ENCODE results near the gene NOC2L.

The NOC2L gene

DNA sequence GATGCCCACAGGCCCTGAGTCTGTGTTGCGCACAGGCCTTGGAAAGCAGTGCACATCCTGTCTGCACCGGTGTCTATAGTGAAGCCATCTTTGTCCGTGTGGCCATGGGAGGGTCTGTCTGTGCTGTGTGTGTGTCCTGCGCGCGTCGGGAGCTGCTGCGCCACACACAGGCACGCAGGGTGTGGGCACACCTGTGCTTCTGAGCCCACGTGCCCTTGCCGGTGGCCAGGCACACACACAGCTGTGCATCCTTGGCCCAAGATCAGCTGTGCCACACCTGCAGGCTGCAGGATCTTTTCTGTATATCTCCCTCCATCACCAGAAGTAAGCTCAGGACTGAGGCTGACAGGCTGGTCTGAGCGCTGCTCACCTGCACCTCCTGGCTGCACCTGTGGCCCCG is 38.5 kb downstream of the NOC2L start:
- peak in 1 of 10 donors; percentile 52 for DNase-seq
- intact Hi-C loops (cut with DNase I), result no loop called here

DNA sequence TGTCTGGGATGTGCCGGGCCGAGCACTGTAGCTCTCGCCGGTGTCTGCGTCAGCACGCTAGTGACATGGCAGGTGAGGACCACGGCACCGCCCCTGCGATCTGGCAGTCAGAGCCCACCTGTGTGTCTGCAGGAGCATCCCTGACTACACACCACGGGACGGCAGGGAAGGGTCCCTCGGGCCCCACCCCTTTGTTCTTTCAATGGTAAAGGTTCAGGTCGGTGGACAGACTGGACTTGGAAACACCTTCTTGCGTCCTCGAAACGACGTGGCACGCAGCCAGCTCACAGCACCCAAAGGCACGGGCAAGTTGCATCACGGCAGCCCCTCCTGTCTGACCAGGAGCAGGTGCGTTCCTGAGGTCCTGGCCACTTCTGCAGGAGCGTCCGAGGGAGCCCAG is 39.0 kb downstream of the NOC2L start:
- intact Hi-C loops (cut with DNase I), result no loop called here

DNA sequence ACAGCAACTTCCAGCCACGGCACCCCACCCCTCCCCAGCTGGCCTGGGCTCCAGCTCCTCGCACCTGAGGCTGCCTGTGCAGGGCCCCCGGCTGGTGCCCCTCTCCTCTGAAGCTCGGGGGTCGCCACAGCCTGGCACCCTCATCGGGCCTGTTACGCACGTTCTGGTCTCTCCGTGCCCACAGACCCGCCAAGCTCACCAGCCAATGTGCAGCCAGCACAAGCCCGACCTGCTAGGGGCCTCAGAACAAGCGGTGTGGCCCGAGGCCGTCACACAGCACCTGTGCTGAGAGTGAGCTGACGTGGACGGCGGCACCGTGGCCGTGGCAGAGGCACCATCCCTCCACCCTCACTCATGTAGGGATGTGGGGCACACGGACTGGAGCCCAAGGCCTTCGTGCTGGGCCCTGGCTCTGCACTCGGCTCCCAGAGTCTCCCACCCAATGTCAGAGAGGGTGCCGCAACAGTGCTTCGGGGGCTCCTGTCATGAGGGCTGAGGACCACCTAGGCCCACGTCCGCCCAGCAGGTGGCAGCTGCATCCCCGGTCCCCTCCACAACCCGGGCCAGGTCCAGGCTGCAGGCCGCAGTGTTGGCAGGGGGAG is 39.7 kb downstream of the NOC2L start:
- peak in 2 of 10 donors; percentile 64 to 79 for DNase-seq
- intact Hi-C loops (cut with DNase I), result no loop called here

More for the DNA sequence above, 39.0 kb downstream of the NOC2L start:
- peak in 1 of 10 donors; percentile 69 for DNase-seq

DNA sequence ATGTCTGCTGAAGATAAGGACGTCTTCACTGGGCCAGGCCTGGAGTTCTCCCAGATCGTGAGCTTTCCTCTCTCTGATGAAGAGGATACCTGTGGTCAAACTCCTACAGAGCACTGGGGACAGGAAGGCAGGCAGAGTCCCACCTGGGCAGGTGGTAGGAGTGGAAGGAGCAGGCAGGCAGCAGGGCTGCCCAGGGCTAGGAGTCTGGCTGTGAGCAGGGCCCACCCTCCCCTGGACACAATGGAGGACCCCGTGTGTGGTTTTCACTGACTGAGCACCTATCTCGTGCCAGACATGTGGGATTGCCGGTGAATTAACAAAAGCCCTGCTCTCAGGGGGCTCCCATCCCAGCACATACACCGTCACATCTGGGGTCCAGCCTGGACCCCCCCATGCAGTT is 40.2 kb downstream of the NOC2L start:
- intact Hi-C loops (cut with DNase I), result no loop called here
- DNase-seq, result no peak

DNA sequence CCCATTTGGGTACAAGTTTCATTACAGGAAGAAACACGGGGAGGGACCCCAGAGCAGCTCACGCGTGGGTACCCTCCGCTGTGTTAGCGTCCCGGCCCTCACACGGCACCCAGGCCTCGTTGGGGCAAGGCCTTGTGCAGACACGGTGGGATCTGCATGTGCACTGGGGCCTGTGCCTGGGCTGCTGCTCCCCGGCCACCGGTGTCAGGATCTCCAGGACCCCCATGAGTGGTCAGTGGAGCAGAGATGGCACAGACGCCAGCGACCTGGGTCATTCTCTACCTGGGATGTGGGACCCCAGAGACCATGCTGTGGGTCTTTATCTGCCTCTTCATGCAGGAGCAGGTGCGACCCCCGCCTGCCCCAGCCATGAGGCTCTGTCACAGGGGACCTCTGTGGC is 40.7 kb downstream of the NOC2L start:
- intact Hi-C loops (cut with DNase I), result no loop called here
- peak in 3 of 10 donors; percentile 54 to 76 (median 75) for DNase-seq

DNA sequence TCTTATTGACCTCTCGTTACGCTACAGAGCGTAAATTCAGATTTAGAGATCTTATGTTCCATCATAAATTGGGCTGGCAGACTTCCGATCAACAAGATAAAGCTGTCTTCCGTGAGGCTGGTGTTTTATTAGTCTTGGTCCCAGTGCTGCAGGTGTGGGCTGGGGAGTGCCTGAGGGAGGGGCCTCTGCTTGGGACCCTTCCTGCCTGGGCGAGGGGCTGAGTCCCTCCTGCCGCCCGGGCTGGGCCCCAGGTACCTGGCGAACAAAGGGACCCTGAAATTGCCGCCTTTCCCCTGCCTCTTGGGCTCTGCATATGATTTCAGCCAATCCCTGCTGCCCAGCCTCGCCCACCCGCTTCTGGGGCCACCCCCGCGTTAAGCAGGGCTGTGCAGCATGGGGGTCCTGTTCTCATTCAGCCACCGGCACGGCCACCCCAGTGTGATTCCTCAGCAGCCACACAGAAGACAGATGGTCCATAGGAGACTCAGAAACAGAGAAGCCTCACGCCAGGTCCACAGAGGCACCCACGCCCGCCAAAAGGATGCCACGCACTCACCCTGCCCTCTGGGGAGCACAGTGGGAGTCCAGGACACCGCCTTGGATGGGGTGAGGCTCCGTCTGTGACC is 41.5 kb downstream of the NOC2L start:
- DNase-seq, result peak in 3 of 10 donors; percentile 27 to 68 (median 54)
- intact Hi-C loops (cut with DNase I), result no loop called here

DNA sequence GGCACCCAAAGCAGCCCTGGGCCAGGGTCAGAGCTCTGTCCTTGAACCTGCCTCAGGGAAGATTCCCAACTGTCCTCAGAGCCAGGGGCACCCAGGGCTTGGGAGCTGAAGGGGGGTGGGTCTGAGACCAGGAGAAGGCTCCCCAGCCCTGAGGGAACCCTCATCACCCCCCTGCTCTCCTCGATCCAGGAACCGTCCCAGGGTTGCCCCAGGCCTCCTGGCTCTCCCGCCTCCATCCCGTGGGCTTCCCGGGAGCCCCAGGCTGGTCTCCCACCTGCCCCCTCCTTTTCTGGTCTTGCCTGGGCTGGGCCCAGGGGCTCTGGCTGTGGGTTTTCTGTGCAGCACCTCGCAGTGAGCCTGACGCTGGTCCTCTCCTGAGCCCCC is 42.0 kb downstream of the NOC2L start:
- intact Hi-C loops (cut with DNase I), result no loop called here
- peak in 3 of 10 donors; percentile 28 to 70 (median 58) for DNase-seq

DNA sequence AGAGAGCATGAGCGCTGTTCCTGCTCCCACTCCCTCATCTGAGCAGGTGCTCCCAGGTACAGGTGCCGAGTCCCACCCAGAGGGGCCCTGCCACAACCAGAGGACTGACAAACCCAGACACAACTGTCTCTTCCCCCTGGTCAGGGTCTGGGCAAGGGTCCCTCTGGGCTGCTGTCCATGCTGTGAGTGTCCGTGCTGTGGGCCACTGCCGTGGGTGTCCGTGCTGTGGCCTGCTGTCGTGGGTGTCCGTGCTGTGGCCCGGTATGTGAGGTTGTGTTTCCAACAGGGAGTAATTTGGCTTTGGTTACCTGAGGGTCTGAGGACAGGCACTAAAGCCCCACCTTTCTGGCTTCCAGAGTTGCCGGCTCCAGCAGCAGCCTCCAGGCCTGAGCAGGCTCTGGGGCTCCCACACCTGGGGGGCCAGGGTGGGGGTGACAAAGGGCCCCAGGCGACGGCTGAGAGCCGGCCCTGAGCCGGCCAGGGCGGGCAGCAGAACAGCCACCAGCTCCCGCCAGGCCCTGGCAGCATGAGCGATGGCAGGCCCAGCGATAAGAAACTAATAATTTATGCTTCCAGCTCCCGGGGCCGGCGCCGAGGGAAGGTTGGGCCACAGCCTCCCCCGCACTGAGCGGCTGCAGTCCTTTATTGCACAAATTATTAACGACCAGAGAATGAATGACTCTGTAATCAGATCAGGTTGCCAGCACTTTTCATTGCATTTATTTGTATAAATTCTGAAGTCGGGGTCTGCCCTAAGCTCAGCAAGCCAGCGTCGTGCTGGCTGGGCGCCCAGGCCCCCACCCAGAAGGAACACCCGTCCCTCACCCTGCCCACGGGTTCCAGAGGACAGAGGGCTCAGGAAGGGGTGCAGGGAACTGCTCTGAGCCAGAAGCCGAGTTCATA is 42.6 kb downstream of the NOC2L start:
- intact Hi-C loops (cut with DNase I), result no loop called here
- DNase-seq, result peak in 4 of 10 donors; percentile 4 to 79 (median 45)

DNA sequence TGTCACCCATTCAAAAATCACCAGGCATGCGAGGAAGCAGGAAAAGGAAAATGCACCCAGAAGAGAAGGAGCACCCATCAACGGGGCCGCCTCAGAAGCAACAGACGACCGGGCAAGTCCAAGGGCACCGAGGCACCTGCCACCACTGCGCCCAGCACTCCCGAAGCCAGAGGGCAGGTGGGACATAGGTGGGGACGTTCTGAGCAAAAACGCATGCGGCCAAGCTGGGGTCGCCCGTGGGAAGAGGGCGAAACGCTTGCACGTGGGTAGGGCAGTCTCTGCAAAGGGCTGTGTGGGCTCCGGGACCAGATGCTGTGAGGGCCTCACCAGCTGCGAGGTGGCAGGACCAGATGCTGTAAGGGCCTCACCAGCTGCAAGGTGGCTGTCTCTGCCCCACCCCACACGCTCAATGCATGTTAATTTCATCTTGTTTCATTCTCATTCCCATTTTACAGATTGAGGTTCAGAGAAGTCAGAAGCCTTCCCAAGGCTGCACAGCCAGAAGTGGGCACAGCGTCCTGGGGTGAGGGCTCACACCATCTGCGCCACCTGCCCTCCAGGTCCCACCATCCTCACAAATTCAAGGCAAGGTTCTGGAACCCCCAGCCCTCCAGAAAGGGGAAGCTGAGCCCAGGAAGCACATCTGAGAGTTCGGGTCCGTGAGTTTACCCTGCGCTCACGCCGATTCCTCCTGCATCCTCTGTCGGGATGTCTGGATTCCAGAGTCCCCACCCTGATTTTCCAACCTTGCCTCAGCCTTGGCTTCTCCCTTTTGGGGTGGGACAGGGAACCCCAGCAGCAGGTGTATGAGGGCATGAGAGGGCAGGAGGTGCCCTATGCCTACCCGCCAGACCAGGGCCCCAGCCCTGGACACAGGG is 43.5 kb downstream of the NOC2L start:
- intact Hi-C loops (cut with DNase I), result no loop called here
- DNase-seq, result peak in 5 of 10 donors; percentile 2 to 81 (median 50)

DNA sequence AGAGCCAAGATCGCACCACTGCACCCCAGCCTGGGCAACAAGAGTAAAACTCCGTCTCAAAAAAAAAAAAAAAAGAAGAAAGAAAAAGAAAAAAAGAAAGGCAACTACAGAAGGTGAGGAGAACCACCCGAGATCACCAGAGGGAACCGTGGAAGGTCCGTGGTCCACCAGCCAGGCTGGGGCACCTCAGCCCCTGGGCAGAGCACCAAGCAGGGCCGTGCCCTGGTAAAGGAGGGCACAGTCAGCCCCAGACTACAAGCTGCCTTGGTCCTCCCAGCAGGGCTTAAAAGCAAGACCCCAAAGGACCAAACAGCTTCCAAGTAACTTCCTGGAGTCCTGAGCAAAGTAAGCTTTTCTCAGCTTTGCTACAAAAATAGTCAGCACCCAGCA is 44.2 kb downstream of the NOC2L start:
- peak in 4 of 10 donors; percentile 9 to 58 (median 40) for DNase-seq
- intact Hi-C loops (cut with DNase I), result no loop called here

DNA sequence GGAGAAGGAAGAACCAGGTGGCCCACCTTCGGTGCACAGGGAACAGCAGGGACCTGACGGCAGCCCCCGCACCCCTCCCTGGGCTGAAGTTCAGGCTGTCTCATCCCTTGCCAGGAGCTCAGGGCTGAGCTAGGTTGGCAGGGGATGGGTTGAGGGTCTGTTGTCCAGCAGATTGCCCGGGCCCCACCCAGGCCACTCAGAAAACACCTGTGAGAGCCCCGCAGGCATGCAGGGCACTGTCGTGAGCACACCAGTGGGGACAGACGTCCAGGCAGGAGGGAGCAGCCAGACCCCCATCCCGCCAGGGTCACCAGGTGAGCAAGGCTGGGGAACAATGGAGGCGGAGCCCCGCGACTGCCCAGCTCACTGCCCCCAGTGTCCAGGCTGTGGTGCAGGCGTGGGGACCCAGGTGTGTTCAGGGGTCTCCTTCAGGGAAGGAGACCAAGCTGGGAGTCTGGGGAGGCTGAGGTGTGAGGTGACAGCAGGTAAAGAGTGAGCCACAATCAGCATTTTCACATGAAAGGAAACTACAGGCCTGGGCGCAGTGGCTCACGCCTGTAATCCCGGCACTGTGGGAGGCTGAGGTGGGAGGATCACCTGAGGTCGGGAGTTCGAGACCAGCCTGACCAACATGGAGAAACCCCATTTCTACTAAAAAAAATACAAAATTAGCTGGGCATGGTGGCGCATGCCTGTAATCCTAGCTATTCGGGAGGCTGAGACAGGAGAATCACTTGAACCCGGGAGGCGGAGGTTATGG is 44.7 kb downstream of the NOC2L start:
- peak in 4 of 10 donors; percentile 3 to 71 (median 41) for DNase-seq
- intact Hi-C loops (cut with DNase I), result no loop called here

DNA sequence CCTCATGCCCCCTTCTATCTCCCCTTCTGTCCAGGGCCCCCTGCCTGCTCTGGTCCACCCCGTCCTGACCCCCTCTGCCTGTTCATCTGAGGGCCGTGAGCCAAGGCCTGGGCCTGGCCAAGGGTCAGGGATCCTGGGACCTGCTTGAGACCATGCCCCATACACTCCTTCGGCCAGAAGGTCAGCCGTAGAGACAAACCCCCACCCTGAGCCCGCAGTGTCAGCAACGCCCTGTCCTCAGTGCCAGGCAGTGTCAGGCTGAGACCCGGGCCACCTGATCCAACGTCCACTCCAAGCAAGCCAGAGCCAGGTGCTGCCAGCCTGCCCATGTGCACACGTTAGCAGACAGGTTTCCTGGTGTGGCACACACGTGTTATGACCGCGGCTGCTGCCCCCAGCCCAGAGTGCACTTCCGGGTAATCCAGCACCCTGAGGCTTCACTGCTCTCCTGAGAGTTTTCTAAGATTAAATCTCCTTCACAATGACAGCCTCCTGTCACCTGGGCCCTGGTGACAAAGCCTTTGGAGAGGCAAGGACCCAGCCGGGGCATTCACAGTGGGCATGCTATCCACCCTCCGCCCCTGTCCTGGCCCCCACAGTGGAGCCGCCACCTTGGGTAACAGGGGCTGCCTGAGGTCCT is 45.4 kb downstream of the NOC2L start:
- intact Hi-C loops (cut with DNase I), result no loop called here
- DNase-seq, result peak in 7 of 10 donors; percentile 3 to 81 (median 14)

DNA sequence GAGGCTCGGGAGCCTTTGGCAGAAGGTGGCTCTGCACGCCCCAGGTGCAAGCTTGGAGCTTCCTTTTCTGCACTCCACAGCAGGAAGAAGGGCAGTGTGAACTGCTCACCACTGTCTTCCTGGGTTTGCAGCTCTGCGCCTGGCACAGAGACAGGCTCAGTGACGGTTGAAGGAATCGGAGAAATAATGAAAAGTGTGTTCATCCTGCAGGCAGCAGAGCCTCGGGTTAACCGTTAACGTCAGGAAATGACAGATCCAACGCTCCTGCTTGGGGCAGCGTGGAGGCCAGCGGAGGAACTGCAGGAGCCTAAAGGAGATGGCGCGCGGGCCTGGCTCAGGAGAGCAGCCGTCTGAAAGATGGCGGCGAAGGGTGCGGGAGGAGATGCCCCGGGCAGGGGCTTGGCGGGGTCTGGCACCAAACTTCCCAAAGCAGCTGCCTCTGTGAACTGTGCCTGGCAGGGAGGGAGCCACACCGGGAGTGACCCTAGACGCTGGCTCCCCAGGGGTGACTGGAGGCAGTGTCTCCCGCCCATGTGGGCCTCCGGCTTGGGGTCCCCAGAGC is 46.2 kb downstream of the NOC2L start:
- intact Hi-C loops (cut with DNase I), result no loop called here
- DNase-seq, result peak in 7 of 10 donors; percentile 2 to 73 (median 10)

DNA sequence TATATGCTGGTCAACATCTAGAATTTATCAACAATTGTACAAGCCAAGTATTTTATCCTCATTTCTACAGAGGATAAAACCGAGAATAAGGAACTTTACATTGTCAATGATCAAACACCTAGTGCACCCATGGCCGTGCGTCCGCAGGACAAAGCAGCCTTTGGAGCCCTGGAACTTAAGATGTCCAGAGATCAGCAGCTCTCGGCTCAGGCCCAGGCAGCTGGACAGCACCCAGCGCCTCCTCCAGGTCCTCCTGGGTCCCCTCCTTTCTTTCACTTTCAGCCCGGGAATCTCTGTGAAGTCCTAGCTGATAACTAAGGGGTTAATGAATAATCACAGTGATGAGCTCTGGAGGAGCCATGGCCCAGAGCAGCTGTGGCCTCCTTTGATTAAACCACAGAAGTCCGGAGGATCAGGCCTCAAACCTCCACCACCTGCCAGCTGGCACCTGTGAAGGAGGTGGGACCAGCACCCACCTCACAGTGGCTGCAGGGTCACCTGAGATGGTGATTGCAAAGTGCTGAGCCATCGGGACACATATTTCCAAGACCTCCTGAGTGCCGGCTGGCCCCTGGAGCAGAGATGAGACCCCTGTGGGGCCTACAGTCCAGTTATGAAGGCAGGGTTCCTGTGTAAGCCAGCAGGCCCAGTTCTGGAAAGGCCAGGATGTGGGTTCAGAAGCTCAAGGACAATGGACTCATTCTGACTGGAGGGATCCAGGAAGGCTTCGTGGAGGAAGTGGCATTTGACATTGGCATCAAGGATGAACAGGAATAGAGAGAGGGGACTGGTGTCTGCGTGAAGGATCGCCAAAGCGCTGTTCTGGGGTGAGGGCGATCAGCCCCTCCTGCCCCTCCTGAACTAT is 46.9 kb downstream of the NOC2L start:
- DNase-seq, result peak in 5 of 10 donors; percentile 1 to 73 (median 21)
- intact Hi-C loops (cut with DNase I), result no loop called here

DNA sequence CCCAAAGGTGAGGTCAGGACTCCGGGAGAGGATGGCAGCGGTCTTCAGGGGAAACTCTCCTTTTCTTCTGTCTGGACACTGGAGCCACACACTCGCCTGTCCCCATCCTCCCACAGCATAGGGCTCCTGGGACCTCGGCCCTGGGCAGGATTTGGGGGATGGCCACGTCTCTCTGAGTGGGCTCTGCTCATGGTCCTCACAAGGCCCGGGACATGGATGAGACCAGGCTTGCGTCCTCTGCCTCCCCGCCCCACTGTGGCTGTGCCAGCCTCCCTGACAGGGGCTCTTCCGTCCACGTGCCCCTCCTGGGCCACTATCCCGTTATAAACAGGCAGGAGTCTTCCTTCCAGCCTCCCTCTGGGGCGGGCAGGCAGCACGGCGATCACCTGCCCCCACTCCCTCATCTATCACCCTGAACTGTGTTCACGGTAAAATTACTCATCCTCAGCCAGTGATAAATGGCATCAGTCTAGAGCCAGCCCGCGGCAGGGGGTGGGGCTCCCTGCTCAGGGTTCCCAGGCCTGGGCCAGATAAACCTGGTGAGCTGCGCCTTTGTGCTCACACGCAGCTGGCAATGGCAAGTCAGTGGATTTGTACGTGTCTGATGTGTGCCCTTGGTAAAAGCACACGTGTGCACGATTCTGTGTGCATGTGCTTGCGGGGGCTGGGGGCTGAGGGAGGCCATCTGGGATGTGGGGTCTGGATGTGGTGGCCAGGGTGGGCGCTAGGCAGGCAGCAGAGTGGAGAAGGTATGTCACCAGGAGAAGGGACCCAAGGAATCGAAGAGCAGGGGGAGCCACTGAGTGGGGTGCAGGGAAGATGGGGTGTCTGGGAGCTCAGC is 48.0 kb downstream of the NOC2L start:
- intact Hi-C loops (cut with DNase I), result no loop called here
- DNase-seq, result peak in 7 of 10 donors; percentile 1 to 61 (median 5)

DNA sequence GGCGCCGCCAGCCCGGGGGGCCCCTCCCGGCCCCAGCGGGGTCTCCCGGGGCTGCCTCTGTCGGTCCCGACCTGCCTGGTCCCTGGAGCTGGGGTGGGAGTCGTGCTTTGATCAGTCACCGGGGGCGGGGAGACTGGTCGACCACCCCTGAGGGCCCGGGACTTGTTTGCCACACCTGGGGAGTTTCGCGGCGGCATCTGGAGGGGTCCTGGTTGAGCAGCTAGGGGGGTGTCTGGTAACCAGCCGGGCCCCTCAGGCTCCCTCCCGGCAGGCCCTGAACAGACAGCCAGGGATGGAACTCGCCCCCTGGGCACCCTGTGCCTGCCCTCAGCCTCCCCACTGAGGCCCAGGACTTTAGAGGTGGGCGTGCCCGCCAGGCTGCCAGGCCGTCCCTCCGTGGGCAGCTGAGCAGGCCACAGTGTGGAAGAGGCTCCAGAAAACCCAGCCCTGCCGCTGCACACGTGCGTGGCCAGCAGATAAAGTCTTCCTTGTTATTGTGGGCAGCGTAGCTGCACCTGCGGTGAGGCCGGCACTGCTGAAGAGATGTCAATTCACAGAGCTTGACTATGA is 48.7 kb downstream of the NOC2L start:
- DNase-seq, result peak in 7 of 10 donors; percentile 6 to 85 (median 19)
- intact Hi-C loops (cut with DNase I), result no loop called here

All from posterior cingulate gyrus (tissue), 11 donors.